GM18499 (cell line): ENCODE measurements around the gene SHOX.
"Not testable (repeated sequence)": the region's sequence is repeated elsewhere in the genome, so short reads cannot be mapped to it uniquely, and the experiment has no call there.

Experiments used
- ATAC-seq: cut with Tn5 transposase; IDR thresholded peaks from one replicate; pipeline ENCODE4 v1.9.1; 2021; ENCODE audit warnings: moderate number of reproducible peaks; ENCODE audit not compliant: insufficient read depth, unreplicated experiment

The SHOX gene

DNA sequence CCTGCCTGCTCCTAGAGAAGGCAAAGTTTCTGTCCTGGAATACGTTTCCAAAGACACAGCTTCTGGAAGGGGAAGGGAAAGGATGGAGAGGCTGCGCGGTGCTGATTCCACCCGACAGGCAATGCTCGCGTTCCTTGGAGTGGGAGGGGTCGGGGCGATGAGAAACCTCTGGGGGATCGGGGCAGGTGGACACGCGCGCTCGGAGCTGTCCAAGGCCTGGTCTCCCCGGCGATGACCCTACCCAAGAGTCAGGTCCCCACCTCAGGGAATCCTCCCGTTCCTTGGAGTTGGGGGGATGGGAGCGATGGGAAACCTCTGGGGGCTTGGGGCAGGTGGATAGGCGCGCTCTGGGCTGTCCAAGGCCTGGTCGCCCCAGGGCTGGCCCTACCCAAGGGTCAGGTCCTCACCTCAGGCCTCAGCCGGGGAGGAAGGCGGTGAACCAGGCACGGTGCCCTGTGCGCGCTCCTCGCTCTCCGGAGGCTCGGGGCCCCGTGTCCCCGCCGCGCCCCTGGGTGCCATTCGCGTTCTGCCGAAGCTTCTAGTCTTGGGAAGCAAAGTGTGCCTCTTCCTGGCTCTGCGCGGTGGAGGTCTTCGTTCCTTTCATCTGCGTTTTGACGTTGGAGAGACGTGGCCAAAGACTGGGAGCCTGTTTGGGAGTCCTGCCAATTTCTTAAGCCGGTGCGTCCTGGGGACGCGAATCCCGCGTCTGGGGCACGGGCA lies 10.6 kb upstream of the SHOX start:
- no peak for ATAC-seq

GRCh38 chrX:621705-622503 lies 8.7 kb upstream of the SHOX start:
- ATAC-seq: no peak

DNA sequence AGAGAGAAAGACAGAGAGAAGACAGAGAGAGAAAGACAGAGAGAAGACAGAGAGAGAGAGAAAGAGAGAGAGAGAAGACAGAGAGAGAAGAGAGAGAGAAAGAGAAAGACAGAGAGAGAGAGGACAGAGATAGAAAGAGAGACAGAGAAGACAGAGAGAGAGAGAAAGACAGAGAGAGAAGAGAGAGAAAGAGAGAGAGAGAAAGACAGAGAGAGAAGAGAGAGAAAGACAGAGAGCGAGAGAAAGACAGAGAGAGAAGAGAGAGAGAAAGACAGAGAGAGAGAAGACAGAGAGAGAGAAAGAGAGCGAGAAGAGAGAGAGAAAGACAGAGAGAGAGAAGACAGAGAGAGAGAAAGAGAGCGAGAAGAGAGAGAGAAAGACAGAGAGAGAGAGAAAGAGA lies 7.8 kb upstream of the SHOX start:
- ATAC-seq: not testable (repeated sequence)

GRCh38 chrX:623268-623598 lies 7.4 kb upstream of the SHOX start:
- no peak for ATAC-seq

DNA sequence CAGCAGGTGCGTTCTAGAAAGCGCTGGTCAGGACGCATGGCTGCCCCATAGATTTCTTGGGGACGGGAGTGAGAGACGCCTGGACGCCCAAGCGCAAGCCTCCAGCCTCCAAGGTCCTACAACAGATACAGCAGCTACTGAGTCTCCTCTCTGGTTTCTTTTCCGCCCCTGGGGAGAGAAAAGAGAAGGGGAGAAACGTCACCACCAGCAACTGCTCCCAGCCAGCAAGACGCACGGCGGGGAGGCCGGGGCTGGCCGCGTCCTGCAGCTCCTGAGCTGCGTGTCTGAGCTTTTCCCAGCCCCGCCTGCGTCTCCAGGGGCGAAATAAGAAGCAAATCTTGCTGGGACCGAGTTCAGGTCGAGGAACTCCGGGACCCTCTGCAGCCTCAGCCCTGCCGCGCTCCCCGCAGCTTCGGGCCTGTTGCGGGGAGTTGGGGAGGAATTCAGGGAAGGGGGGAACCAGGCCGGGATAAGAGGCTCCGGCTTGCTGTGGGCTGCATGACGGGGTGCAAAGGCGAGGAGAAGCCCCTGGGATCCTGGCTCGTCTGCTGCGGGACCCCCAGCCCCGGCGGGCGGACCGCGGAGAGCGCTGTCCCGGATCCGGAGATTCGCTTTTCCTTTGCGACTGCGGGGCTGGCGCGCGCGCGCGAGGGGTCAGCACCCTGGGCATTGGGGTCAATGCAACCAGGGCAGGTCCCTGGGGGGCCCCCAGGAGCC lies 6.8 kb upstream of the SHOX start:
- ATAC-seq: no peak

- no peak for ATAC-seq
Observed at GRCh38 chrX:625137-625691, 5.4 kb upstream of the SHOX start.

DNA sequence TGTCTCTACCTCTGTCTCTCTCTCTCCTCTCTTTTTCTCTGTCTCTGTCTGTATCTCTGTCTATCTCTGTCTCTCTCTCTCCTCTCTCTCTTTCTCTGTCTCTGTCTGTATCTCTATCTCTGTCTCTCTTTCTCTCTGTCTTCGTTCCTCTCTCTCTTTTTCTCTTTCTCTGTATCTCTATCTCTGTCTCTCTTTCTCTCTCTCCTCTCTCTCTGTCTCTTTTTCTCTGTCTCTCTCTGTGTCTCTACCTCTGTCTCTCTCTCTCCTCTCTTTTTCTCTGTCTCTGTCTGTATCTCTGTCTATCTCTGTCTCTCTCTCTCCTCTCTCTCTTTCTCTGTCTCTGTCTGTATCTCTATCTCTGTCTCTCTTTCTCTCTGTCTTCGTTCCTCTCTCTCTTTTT lies 4.5 kb upstream of the SHOX start:
- not testable (repeated sequence) for ATAC-seq

DNA sequence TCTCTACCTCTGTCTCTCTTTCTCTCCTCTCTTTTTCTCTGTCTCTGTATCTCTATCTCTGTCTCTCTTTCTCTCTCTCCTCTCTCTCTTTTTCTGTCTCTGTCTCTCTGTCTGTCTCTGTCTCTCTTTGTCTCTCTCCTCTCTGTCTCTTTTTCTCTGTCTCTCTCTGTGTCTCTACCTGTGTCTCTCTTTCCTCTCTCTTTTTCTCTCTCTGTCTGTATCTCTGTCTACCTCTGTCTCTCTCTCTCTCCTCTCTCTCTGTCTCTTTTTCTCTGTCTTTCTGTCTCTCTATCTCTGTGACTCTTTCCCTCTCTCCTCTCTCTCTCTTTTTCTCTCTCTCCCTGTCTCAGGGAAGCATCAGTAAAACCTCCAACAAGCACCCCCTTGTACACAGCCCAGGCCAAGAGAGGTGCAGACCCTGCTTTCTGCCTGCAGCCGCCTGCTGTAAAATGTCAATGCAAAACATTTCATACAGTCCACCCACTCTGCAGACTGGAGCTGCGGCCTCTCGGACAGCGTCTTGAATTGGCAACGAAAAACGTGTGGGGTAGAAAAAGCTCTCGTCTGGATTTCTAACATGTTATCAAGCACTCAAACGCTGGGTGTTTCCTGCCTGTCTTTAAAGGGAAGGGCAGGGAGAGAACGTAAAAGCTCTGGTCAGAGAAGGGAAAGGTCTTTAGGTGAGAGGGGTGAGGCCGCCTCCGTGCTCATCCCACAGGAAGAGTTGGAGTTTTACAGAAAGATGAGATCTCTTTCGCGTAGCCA lies 3.7 kb upstream of the SHOX start:
- no peak for ATAC-seq

DNA sequence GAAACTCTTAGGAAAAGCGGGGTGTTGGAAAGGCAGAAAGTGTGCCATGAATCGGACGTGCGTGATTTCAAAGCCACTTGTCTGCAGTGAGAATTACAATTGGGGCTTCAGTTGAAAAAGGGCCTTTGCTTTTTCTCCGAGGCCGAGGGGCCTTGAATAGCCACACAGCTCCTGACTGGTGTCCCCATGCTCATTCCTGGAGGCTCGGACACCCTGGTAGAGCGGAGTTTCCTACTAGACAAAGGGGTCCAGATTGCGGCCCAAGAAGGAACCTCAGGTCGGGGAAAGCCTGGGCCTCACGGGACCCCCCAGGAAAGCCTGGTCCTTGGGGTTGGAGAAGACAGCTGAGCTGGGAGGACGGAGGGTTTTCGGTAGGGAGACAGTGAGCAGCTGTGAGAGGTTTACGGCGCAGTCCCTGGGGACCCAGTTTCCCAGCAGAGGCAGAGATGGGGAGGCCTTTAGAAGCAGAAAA lies 3.0 kb upstream of the SHOX start:
- ATAC-seq: no peak

DNA sequence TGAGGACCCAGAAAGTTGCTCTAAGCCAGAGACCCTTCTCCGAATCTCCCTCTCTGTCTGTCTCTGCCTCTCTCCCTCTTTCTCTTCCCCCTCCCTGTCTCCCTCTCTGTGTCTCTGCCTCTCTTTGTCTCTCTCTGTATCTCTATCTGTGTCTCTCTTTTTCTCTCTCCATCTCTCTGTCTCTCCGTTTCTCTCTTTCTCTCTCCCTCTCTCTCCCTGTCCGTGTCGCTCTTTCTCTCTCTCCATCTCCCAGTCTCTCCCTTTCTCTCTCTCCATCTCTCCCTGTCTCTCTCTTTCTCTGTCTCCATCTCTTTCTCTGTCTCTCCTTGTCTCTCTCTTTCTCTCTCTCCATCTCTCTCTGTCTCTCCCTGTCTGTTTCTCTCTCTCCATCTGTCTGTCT lies 2.6 kb upstream of the SHOX start:
- ATAC-seq: no peak

GRCh38 chrX:629230-630006 lies 1.2 kb upstream of the SHOX start:
- no peak for ATAC-seq

- ATAC-seq: no peak
Observed at GRCh38 chrX:630007-630611, 482 bp upstream of the SHOX start.

GRCh38 chrX:631802-632365 lies 1.3 kb downstream of the SHOX start:
- no peak for ATAC-seq

- ATAC-seq: no peak
Observed at GRCh38 chrX:632366-633042, 1.9 kb downstream of the SHOX start.

GRCh38 chrX:633043-633984 lies 2.7 kb downstream of the SHOX start:
- no peak for ATAC-seq

GRCh38 chrX:633985-634958 lies 3.7 kb downstream of the SHOX start:
- no peak for ATAC-seq
